ENCODE measurements around the gene FNDC8. TPM values are rescaled to one million over a fixed set of nuclear protein-coding genes. Genes with fewer than 3 reads are reported as not detected.

Gene FNDC8
- total and polyA plus RNA-seq, 2 of the 8 experiments (the other 6 are each of a cell fraction or from before 2014, with no cell fraction given) = not detected

DNA sequence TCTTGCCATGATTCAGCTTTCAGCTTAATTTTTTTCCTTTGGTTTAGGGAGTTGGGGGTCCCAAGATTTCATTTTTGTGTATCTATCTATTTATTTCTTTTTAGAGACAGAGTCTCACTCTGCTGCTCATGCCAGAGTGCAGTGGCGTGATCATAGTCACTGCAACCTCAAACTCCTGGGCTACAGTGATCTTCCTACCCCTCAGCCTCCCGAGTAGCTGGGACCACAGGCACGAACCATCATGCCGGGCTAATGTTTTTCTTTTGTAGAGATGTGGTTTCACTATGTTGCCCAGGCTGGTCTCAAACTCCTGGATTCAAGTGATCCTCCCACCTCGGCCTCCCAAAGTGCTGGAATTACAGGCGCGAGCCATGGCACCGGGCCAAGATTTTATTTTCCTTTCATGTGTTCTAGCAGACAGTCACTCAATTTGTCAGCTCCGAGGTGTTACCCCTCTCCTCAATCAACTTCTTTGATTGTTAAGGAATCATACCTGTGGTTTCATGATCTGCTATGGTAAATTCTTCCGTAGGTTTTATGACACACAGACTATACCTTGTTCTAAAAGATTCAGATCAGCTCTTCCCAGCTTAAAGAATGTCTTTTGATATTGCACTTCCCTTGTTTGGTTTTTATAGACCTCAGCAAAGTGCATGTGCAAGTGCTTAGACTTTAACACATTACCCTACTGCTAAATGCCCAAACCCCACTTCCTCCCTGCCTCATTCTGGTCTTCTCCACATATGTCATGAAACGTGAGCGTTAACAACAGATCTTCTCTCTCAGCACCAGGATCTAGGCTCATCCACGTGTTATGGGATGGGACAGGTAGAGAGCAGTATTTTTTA is 39.2 kb downstream of the FNDC8 start:
- H3K9me3 ChIP-seq (ENCODE audit: insufficient read depth in 2 of 2, low read depth in 1 of 2, low read length in 1 of 2) = no peaks in the 10 kb centered on the region
- peaks cover 0 to 2% of the 10 kb centered on the region in 2 experiments for H4K20me1 ChIP-seq (replicated peaks in 1 of 2; ENCODE audit: control insufficient read depth in 1 of 2, insufficient read depth in 2 of 2, low read length in 2 of 2)
- no peak overlapping the region for H3K18ac ChIP-seq (ENCODE audit: extremely low read depth, low read length)
- H3K4me2 ChIP-seq (ENCODE audit: insufficient read depth in 1 of 2, low read depth in 2 of 2, low read length in 2 of 2) = no peak overlapping the region
- FAIRE-seq (no peak), DNase-seq (ENCODE audit: low read depth in 1 of 2, low spot score in 2 of 2) (no peak)
- no peak overlapping the region for H3K4me3 ChIP-seq (ENCODE audit: extremely low read depth in 1 of 4, insufficient read depth in 2 of 4, low read depth in 3 of 4, low read length in 4 of 4)
- no peak for TF ChIP-seq SRF (IDR thresholded peaks at IDR 0.05; ENCODE audit: low read depth, low read length)
- no peak for TF ChIP-seq TEAD4 (IDR thresholded peaks at IDR 0.05; ENCODE audit: low read depth, low read length)
- TF ChIP-seq SAP30 (IDR thresholded peaks at IDR 0.05; ENCODE audit: insufficient read depth, insufficient replicate concordance, low read length) = no peak
- no peak for TF ChIP-seq GABPA (IDR thresholded peaks at IDR 0.05; ENCODE audit: borderline replicate concordance, insufficient read depth, low read length)
- no peak for TF ChIP-seq CBX5 (IDR thresholded peaks at IDR 0.05; ENCODE audit: low read depth, low read length)
- TF ChIP-seq TCF12 (IDR thresholded peaks at IDR 0.05; ENCODE audit: low read depth, low read length) = no peak
- no peak for TF ChIP-seq POLR2A (IDR thresholded peaks at IDR 0.05; ENCODE audit: control extremely low read depth in 1 of 2, low read depth in 2 of 2, low read length in 2 of 2)
- TF ChIP-seq BACH1 (IDR thresholded peaks at IDR 0.05; ENCODE audit: low read length) = no peak
- TF ChIP-seq TBP (IDR thresholded peaks at IDR 0.05; ENCODE audit: low read depth, low read length) = no peak
- TF ChIP-seq SIRT6 (IDR thresholded peaks at IDR 0.05; ENCODE audit: low read length) = no peak
- H4K5ac ChIP-seq (ENCODE audit: insufficient read length, low read depth, low read length) = no peak overlapping the region
- no peak overlapping the region for H3K56ac ChIP-seq (replicated peaks; ENCODE audit: insufficient read length, low read depth, low read length)
- H3K27me3 ChIP-seq (replicated peaks in 1 of 4; ENCODE audit: control insufficient read depth in 3 of 4, extremely low read depth in 1 of 4, insufficient read depth in 3 of 4, low read length in 3 of 4) = no peaks in the 10 kb centered on the region
- no peaks in the 10 kb centered on the region for H3K36me3 ChIP-seq (ENCODE audit: control insufficient read depth in 2 of 4, insufficient read depth in 4 of 4, low read length in 3 of 4)
- no peak overlapping the region for H2BK120ac ChIP-seq (replicated peaks; ENCODE audit: low read depth, low read length)
- no peak overlapping the region for H4K8ac ChIP-seq (ENCODE audit: extremely low read depth, insufficient read depth, low read length)
- H3K27ac ChIP-seq (ENCODE audit: low read depth, low read length) = no peak overlapping the region
- H3K9ac ChIP-seq (replicated peaks in 1 of 4; ENCODE audit: extremely low read depth in 1 of 4, low read depth in 3 of 4, low read length in 3 of 4) = no peak overlapping the region
- 89% methylated on average over 13 of the region's 13 CpGs; no CpG with 5 or more reads in 1 of the 2 experiments for WGBS, 2 experiments (ENCODE audit: extremely low coverage in 1 of 2, insufficient coverage in 1 of 2, insufficient read length in 1 of 2, insufficient replicate concordance in 2 of 2, low coverage in 1 of 2, low lambda C conversion rate in 2 of 2, missing lambda C conversion rate in 1 of 2)
- H2BK20ac ChIP-seq (ENCODE audit: low read length) = no peak overlapping the region
- no peaks in the 10 kb centered on the region for H3K23me2 ChIP-seq (ENCODE audit: low read depth, low read length)
- no peak overlapping the region for H2BK12ac ChIP-seq (ENCODE audit: low read depth, low read length)
- H2BK15ac ChIP-seq (ENCODE audit: low read length) = no peak overlapping the region
- no peak overlapping the region for H2AK5ac ChIP-seq (ENCODE audit: low read depth, low read length)
- H2AFZ ChIP-seq (ENCODE audit: low read length) = no peak overlapping the region
- H3K4ac ChIP-seq (replicated peaks; ENCODE audit: insufficient read length, low read depth, low read length) = no peak overlapping the region
- CTCF ChIA-PET (ENCODE audit: partially characterized antibody) = interaction anchor here (0.8 to 0.9 kb wide), 2 partner anchors 10 to 17 kb away, joined by 3 read pairs; no protein-coding TSS in a partner anchor
- no peaks in the 10 kb centered on the region for H3K4me1 ChIP-seq (replicated peaks in 1 of 4; ENCODE audit: control insufficient read depth in 3 of 4, insufficient read depth in 4 of 4, low read length in 3 of 4)
- no peak overlapping the region for H2BK5ac ChIP-seq (ENCODE audit: low read depth, low read length)
- no peak overlapping the region for H4K91ac ChIP-seq (replicated peaks; ENCODE audit: insufficient read length, low read length)
- H3K79me2 ChIP-seq (ENCODE audit: control insufficient read depth in 1 of 2, insufficient read depth in 2 of 2, low read length in 2 of 2) = no peaks in the 10 kb centered on the region
- H3K79me1 ChIP-seq (ENCODE audit: low read depth, low read length) = no peaks in the 10 kb centered on the region; the same call in 1 of the 2 replicates
- no peak overlapping the region for H3K23ac ChIP-seq (ENCODE audit: insufficient read length)
- POLR2A ChIA-PET (ENCODE audit: partially characterized antibody) = no interaction called here
- H3K14ac ChIP-seq (ENCODE audit: insufficient read length) = no peak overlapping the region
